ENCODE measurements around the gene PRKX.

DNA sequence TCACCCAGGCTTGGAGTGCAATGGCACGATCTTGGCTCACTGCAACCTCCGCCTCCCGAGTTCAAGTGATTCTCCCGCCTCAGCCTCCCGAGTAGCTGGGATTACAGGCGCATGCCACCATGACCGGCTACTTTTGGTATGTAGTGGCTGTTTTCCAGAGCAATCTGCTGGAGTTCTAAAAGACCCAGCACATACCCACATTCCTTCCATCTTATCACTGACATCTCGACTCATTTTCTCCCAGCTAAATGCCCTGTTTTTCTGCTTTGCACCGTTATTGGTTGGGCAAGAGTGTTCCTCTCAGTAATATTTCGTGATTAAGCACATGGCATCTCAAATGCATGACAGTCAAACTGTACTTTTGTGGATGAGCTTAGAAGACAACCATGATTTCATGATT lies 53.7 kb downstream of the PRKX start:
- TF ChIP-seq, protein P1, sequence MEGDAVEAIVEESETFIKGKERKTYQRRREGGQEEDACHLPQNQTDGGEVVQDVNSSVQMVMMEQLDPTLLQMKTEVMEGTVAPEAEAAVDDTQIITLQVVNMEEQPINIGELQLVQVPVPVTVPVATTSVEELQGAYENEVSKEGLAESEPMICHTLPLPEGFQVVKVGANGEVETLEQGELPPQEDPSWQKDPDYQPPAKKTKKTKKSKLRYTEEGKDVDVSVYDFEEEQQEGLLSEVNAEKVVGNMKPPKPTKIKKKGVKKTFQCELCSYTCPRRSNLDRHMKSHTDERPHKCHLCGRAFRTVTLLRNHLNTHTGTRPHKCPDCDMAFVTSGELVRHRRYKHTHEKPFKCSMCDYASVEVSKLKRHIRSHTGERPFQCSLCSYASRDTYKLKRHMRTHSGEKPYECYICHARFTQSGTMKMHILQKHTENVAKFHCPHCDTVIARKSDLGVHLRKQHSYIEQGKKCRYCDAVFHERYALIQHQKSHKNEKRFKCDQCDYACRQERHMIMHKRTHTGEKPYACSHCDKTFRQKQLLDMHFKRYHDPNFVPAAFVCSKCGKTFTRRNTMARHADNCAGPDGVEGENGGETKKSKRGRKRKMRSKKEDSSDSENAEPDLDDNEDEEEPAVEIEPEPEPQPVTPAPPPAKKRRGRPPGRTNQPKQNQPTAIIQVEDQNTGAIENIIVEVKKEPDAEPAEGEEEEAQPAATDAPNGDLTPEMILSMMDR (IDR thresholded peaks at IDR 0.05; ENCODE audit: control extremely low read depth in 1 of 3, insufficient read depth in 1 of 3, low read depth in 1 of 3, low read length in 3 of 3) = no peak
- no peak for TF ChIP-seq SRF (IDR thresholded peaks at IDR 0.05; ENCODE audit: low read depth, low read length)
- TF ChIP-seq TAF1 (IDR thresholded peaks at IDR 0.05; ENCODE audit: low read depth, low read length) = no peak
- TF ChIP-seq YY1 (IDR thresholded peaks at IDR 0.05; ENCODE audit: low read depth, low read length) = no peak
- TF ChIP-seq, protein P2, sequence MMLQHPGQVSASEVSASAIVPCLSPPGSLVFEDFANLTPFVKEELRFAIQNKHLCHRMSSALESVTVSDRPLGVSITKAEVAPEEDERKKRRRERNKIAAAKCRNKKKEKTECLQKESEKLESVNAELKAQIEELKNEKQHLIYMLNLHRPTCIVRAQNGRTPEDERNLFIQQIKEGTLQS (IDR thresholded peaks at IDR 0.05; ENCODE audit: insufficient read depth, low read depth, low read length) = no peak
- TF ChIP-seq POLR2A (IDR thresholded peaks at IDR 0.05; ENCODE audit: control extremely low read depth in 1 of 2, low read depth in 2 of 2, low read length in 2 of 2) = no peak
- no peak for TF ChIP-seq CEBPB (IDR thresholded peaks at IDR 0.05; ENCODE audit: low read depth, low read length)
- no peak for TF ChIP-seq RFX5 (IDR thresholded peaks at IDR 0.05; ENCODE audit: borderline replicate concordance, low read depth, low read length)
- no peak for TF ChIP-seq SIN3A (conservative IDR thresholded peaks at IDR 0.05 in 1 of 2, IDR thresholded peaks at IDR 0.05 in 1 of 2; ENCODE audit: low read depth in 1 of 2, low read length in 2 of 2)
